ENCODE data around the gene PASK.
"Not testable (repeated sequence)": the region's sequence is repeated elsewhere in the genome, so short reads cannot be mapped to it uniquely, and the experiment has no call there.

PASK gene

GRCh38 chr2:241094924-241095420 lies 54.3 kb downstream of the PASK start:
- Histone ChIP-seq H3K27ac (no peak overlapping the region), H3K36me3 (ENCODE audit: control insufficient read depth, insufficient read depth, low read length) (no peaks in the 10 kb centered on the region), H3K27me3 (ENCODE audit: control insufficient read depth, insufficient read depth, low read length) (no peaks in the 10 kb centered on the region), H2AFZ (no peak overlapping the region), H3K79me2 (no peaks in the 10 kb centered on the region), H3K4me2 (ENCODE audit: low read length) (no peak overlapping the region), H3K4me3 (ENCODE audit: low read depth, low read length) (no peak overlapping the region), H3K9me3 (ENCODE audit: control insufficient read depth, low read length) (no peaks in the 10 kb centered on the region), H3K4me1 (no peaks in the 10 kb centered on the region), H3K9ac (no peak overlapping the region)
- TF ChIP-seq CTCF (IDR thresholded peaks at IDR 0.05): no peak

- no peak overlapping the region for H3K27ac ChIP-seq
- no peak overlapping the region for H3K4me2 ChIP-seq (ENCODE audit: low read length)
- no peak overlapping the region for H3K9ac ChIP-seq
These were observed 55.1 kb downstream of the PASK start for GRCh38 chr2:241094172-241094571.

GRCh38 chr2:241093133-241093781 lies 56.0 kb downstream of the PASK start:
- not testable (repeated sequence) for H3K79me2 ChIP-seq; H3K27me3 ChIP-seq (ENCODE audit: control insufficient read depth, insufficient read depth, low read length); H2AFZ ChIP-seq; H3K4me3 ChIP-seq (ENCODE audit: low read depth, low read length); H3K9me3 ChIP-seq (ENCODE audit: control insufficient read depth, low read length); H3K4me2 ChIP-seq (ENCODE audit: low read length); H3K4me1 ChIP-seq; H3K27ac ChIP-seq; H3K36me3 ChIP-seq (ENCODE audit: control insufficient read depth, insufficient read depth, low read length); H3K9ac ChIP-seq

More at GRCh38 chr2:241094172-241094571, 55.1 kb downstream of the PASK start:
- TF ChIP-seq CTCF (IDR thresholded peaks at IDR 0.05): no peak
- H2AFZ ChIP-seq: no peak overlapping the region
- no peaks in the 10 kb centered on the region for H3K36me3 ChIP-seq (ENCODE audit: control insufficient read depth, insufficient read depth, low read length)
- H3K9me3 ChIP-seq (ENCODE audit: control insufficient read depth, low read length): no peaks in the 10 kb centered on the region
- H3K4me1 ChIP-seq: no peaks in the 10 kb centered on the region
- no peak overlapping the region for H3K4me3 ChIP-seq (ENCODE audit: low read depth, low read length)
- no peaks in the 10 kb centered on the region for H3K27me3 ChIP-seq (ENCODE audit: control insufficient read depth, insufficient read depth, low read length)
- no peaks in the 10 kb centered on the region for H3K79me2 ChIP-seq

GRCh38 chr2:241092677-241093076 lies 56.6 kb downstream of the PASK start:
- Histone ChIP-seq H3K9me3 (ENCODE audit: control insufficient read depth, low read length) (no peaks in the 10 kb centered on the region), H3K4me1 (no peaks in the 10 kb centered on the region), H3K27ac (no peak overlapping the region), H2AFZ (no peak overlapping the region), H3K9ac (no peak overlapping the region), H3K27me3 (ENCODE audit: control insufficient read depth, insufficient read depth, low read length) (no peaks in the 10 kb centered on the region), H3K79me2 (no peaks in the 10 kb centered on the region), H3K36me3 (ENCODE audit: control insufficient read depth, insufficient read depth, low read length) (no peaks in the 10 kb centered on the region), H3K4me2 (ENCODE audit: low read length) (no peak overlapping the region), H3K4me3 (ENCODE audit: low read depth, low read length) (no peak overlapping the region)
- TF ChIP-seq CTCF (IDR thresholded peaks at IDR 0.05): no peak

- no peaks in the 10 kb centered on the region for H3K27me3 ChIP-seq (ENCODE audit: control insufficient read depth, insufficient read depth, low read length)
- no peaks in the 10 kb centered on the region for H3K36me3 ChIP-seq (ENCODE audit: control insufficient read depth, insufficient read depth, low read length)
- no peak overlapping the region for H3K4me3 ChIP-seq (ENCODE audit: low read depth, low read length)
- H3K4me1 ChIP-seq: no peaks in the 10 kb centered on the region
- H2AFZ ChIP-seq: no peak overlapping the region
- no peak for TF ChIP-seq CTCF (IDR thresholded peaks at IDR 0.05)
- no peaks in the 10 kb centered on the region for H3K9me3 ChIP-seq (ENCODE audit: control insufficient read depth, low read length)
- no peak overlapping the region for H3K9ac ChIP-seq
- no peak overlapping the region for H3K4me2 ChIP-seq (ENCODE audit: low read length)
- no peak overlapping the region for H3K27ac ChIP-seq
- peaks cover 2% of the 10 kb centered on the region for H3K79me2 ChIP-seq
These were observed 57.4 kb downstream of the PASK start for GRCh38 chr2:241091734-241092445.
